Measurements from ENCODE around the gene GCM1.
"Not testable (repeated sequence)": the region's sequence is repeated elsewhere in the genome, so short reads cannot be mapped to it uniquely, and the experiment has no call there.

GCM1 gene

GRCh38 chr6:53148684-53149083, at the start of gene GCM1:
Gene GCM1 (minus strand): TSS chr6:53148841. CDS start chr6:53145632, 3,209 bp downstream.
- DNase-seq (ENCODE audit: low spot score), result peak; percentile 20

- DNase-seq (ENCODE audit: low spot score), result no peak
These were observed 48.9 kb upstream of the GCM1 start for GRCh38 chr6:53197553-53197952.

GRCh38 chr6:53195048-53195447, 46.4 kb upstream of the GCM1 start:
- DNase-seq (ENCODE audit: low spot score), result no peak

- no peak for DNase-seq (ENCODE audit: low spot score)
These were observed 44.1 kb upstream of the GCM1 start for GRCh38 chr6:53192682-53193188.

GRCh38 chr6:53189554-53189953, 40.9 kb upstream of the GCM1 start:
- DNase-seq (ENCODE audit: low spot score), result no peak

GRCh38 chr6:53188833-53189232, 40.2 kb upstream of the GCM1 start:
- DNase-seq (ENCODE audit: low spot score), result no peak

GRCh38 chr6:53180678-53181077, 32.0 kb upstream of the GCM1 start:
- DNase-seq (ENCODE audit: low spot score), result no peak

- no peak for DNase-seq (ENCODE audit: low spot score)
These were observed 31.5 kb upstream of the GCM1 start for GRCh38 chr6:53179961-53180651.

GRCh38 chr6:53178837-53179432, 30.3 kb upstream of the GCM1 start:
- no peak for DNase-seq (ENCODE audit: low spot score)

GRCh38 chr6:53175027-53175426, 26.4 kb upstream of the GCM1 start:
- no peak for DNase-seq (ENCODE audit: low spot score)

- no peak for DNase-seq (ENCODE audit: low spot score)
These were observed 23.8 kb upstream of the GCM1 start for GRCh38 chr6:53172468-53172803.

GRCh38 chr6:53171605-53172467, 23.2 kb upstream of the GCM1 start:
- DNase-seq (ENCODE audit: low spot score), result peak; percentile 79

GRCh38 chr6:53168516-53169267, 20.1 kb upstream of the GCM1 start:
- peak; percentile 48 for DNase-seq (ENCODE audit: low spot score)

- no peak for DNase-seq (ENCODE audit: low spot score)
These were observed 16.7 kb upstream of the GCM1 start for GRCh38 chr6:53165293-53165692.

- no peak for DNase-seq (ENCODE audit: low spot score)
These were observed 14.0 kb upstream of the GCM1 start for GRCh38 chr6:53162606-53163005.

- DNase-seq (ENCODE audit: low spot score), result no peak
These were observed 12.9 kb upstream of the GCM1 start for GRCh38 chr6:53161481-53162009.

- DNase-seq (ENCODE audit: low spot score), result no peak
These were observed 10.9 kb upstream of the GCM1 start for GRCh38 chr6:53159558-53159957.

- DNase-seq (ENCODE audit: low spot score), result not testable (repeated sequence)
These were observed 9.4 kb upstream of the GCM1 start for GRCh38 chr6:53158076-53158475.

- not testable (repeated sequence) for DNase-seq (ENCODE audit: low spot score)
These were observed 6.6 kb upstream of the GCM1 start for GRCh38 chr6:53155279-53155678.

GRCh38 chr6:53154794-53155193, 6.2 kb upstream of the GCM1 start:
- no peak for DNase-seq (ENCODE audit: low spot score)

- no peak for DNase-seq (ENCODE audit: low spot score)
These were observed 5.4 kb upstream of the GCM1 start for GRCh38 chr6:53154071-53154470.

- DNase-seq (ENCODE audit: low spot score), result no peak
These were observed 3.9 kb upstream of the GCM1 start for GRCh38 chr6:53152576-53152975.
